A549 (cell line): ENCODE data around the gene DOC2B. TPM values are rescaled to one million over a fixed set of nuclear protein-coding genes. Genes with fewer than 3 reads are reported as not detected.

ENCODE experiments used
- ATAC-seq, 2 experiments: fragments of 200-7000 bp in 1 of 2; fragments of >200 bp in 1 of 2; cut with Nextera tagmentation in 1 of 2; cut with Tn5 transposase in 1 of 2; 3 replicates each; pipeline versions ENCODE4 v1.8.0 to v1.9.1; 2018 to 2020; ENCODE audit warnings: mild to moderate bottlenecking in 1 of 2, moderate library complexity in 1 of 2
- CTCF ChIA-PET: fragments of 300-600 bp; sonication (Branson Sonifier 250); formaldehyde crosslinking; extraction: SDS; loops from one replicate; lab custom pipeline; 2021; ENCODE audit warnings: antibody characterized with exemption, inconsistent platforms; lab: Yijun Ruan, JAX
- POLR2A ChIA-PET: fragments of 350-600 bp; formaldehyde crosslinking; extraction: SDS; loops from one replicate; lab custom pipeline; 2021; ENCODE audit warnings: antibody characterized with exemption, inconsistent platforms; lab: Yijun Ruan, JAX
- DNase-seq, 2 experiments: peaks; one replicate each; pipeline versions ENCODE4 v3.0.0 to v3.0.0-alpha.2; 2011 to 2016; ENCODE audit warnings: low read depth in 1 of 2, low spot score in 1 of 2
- FAIRE-seq: peaks from 2 replicates; lab custom pipeline; 2011; peaks lifted over from hg19 to GRCh38; lab: Jason Lieb, UNC
- H3K27ac ChIP-seq, 2 experiments: fragments of >200 bp; sonication (Bioruptor Twin); formaldehyde crosslinking; 3 replicates each; pipeline ENCODE4 v1.5.1; 2016 to 2017
- H3K4me1 ChIP-seq: fragments of >200 bp; sonication (Bioruptor Twin); formaldehyde crosslinking; 3 replicates; pipeline ENCODE4 v1.6.1; 2016
- H3K4me2 ChIP-seq: fragments of >200 bp; sonication (Bioruptor Twin); formaldehyde crosslinking; 3 replicates; pipeline ENCODE4 v1.6.1; 2016
- H3K4me3 ChIP-seq: fragments of >200 bp; sonication (Bioruptor Twin); formaldehyde crosslinking; 3 replicates; pipeline ENCODE4 v1.5.1; 2016
- H3K9me3 ChIP-seq: fragments of >200 bp; sonication (Bioruptor Twin); formaldehyde crosslinking; 3 replicates; pipeline ENCODE4 v1.6.1; 2016
- ATOH8 ChIP-seq: fragments of 250-450 bp; sonication (Bioruptor Pico); IDR thresholded peaks from 2 replicates; pipeline ENCODE4 v1.5.0; 2020; ENCODE audit warnings: low read depth, mild to moderate bottlenecking, moderate library complexity
- BHLHE40 ChIP-seq: IDR thresholded peaks from 2 replicates; pipeline ENCODE4 v1.6.1; 2012; ENCODE audit warnings: low read depth, low read length, inconsistent platforms
- CBX2 ChIP-seq: fragments of 200-600 bp; sonication (generic); IDR thresholded peaks from 2 replicates; pipeline ENCODE4 v1.6.1; 2016; ENCODE audit warnings: low read depth, mild to moderate bottlenecking, borderline replicate concordance
- CBX8 ChIP-seq: fragments of 200-600 bp; sonication (generic); IDR thresholded peaks from 2 replicates; pipeline ENCODE4 v1.6.1; 2016
- EHMT2 ChIP-seq: fragments of 200-600 bp; sonication (generic); IDR thresholded peaks from 2 replicates; pipeline ENCODE4 v1.6.1; 2016; ENCODE audit warnings: antibody characterized with exemption, low read depth, mild to moderate bottlenecking, moderate library complexity
- EP300 ChIP-seq, 2 experiments: fragments of >200 bp; sonication (Bioruptor Twin); formaldehyde crosslinking; IDR thresholded peaks; 2 replicates in 1 of 2; 3 replicates in 1 of 2; pipeline ENCODE4 v1.6.1; 2016 to 2017
- ESRRA ChIP-seq: fragments of 150-350 bp; IDR thresholded peaks from 2 replicates; pipeline ENCODE4 v1.6.1; 2014; ENCODE audit warnings: mild to moderate bottlenecking, low read length, borderline replicate concordance
- FOSB ChIP-seq: fragments of 250-450 bp; sonication (Bioruptor Pico); IDR thresholded peaks from 2 replicates; pipeline ENCODE4 v1.5.0; 2020; ENCODE audit warnings: mild to moderate bottlenecking, moderate library complexity
- FOSL2 ChIP-seq, 2 experiments: fragments of 450-650 bp in 1 of 2; fragments of >200 bp in 1 of 2; sonication (Bioruptor Twin) in 1 of 2; formaldehyde crosslinking; IDR thresholded peaks; 2 replicates each; pipeline versions ENCODE4 v1.5.0 to v1.6.1; 2016 to 2020; ENCODE audit warnings: mild to moderate bottlenecking in 1 of 2, moderate library complexity in 1 of 2
- HEYL ChIP-seq: fragments of 250-450 bp; sonication (Bioruptor Pico); IDR thresholded peaks from 2 replicates; pipeline ENCODE4 v1.8.0; 2021; ENCODE audit warnings: mild to moderate bottlenecking, moderate library complexity
- JUN ChIP-seq, 2 experiments: fragments of >200 bp; sonication (Bioruptor Twin); formaldehyde crosslinking; IDR thresholded peaks; 2 replicates in 1 of 2; 3 replicates in 1 of 2; pipeline ENCODE4 v1.6.1; 2016 to 2017
- KDM5A ChIP-seq: fragments of 200-600 bp; sonication (generic); IDR thresholded peaks from 2 replicates; pipeline ENCODE4 v1.6.1; 2016; ENCODE audit warnings: antibody characterized with exemption, mild to moderate bottlenecking
- MAFK ChIP-seq: fragments of 450-650 bp; IDR thresholded peaks from 2 replicates; pipeline ENCODE4 v1.6.1; 2014; ENCODE audit not compliant: partially characterized antibody
- RAD21 ChIP-seq, 2 experiments: fragments of >200 bp in 1 of 2; sonication (Bioruptor Twin) in 1 of 2; formaldehyde crosslinking in 1 of 2; IDR thresholded peaks in 1 of 2; conservative IDR thresholded peaks in 1 of 2; 2 replicates in 1 of 2; 3 replicates in 1 of 2; pipeline ENCODE4 v1.6.1; 2012 to 2018; ENCODE audit warnings: inconsistent platforms in 1 of 2
- SREBF2 ChIP-seq: fragments of 450-650 bp; IDR thresholded peaks from 2 replicates; pipeline ENCODE4 v1.6.1; 2014; ENCODE audit warnings: mild to moderate bottlenecking, moderate library complexity
- TFCP2L1 ChIP-seq: fragments of 250-450 bp; sonication (Bioruptor Pico); IDR thresholded peaks from 2 replicates; pipeline ENCODE4 v1.5.0; 2021; ENCODE audit warnings: mild to moderate bottlenecking
- ZFP36 ChIP-seq: fragments of 450-650 bp; IDR thresholded peaks from 2 replicates; pipeline ENCODE4 v1.6.1; 2014; ENCODE audit warnings: borderline replicate concordance; ENCODE audit not compliant: partially characterized antibody
- ZNF302 ChIP-seq: fragments of 250-450 bp; sonication (Bioruptor Pico); IDR thresholded peaks from 2 replicates; pipeline ENCODE4 v1.9.0; 2021; ENCODE audit warnings: inconsistent platforms, mild to moderate bottlenecking, moderate library complexity
- ZSCAN20 ChIP-seq: fragments of 250-450 bp; sonication (Bioruptor Pico); IDR thresholded peaks from 2 replicates; pipeline ENCODE4 v1.8.0; 2022; ENCODE audit warnings: mild to moderate bottlenecking, moderate library complexity
- WGBS: methylation state at CpG from one replicate; pipeline ENCODE4 v1.1.6; 2017; ENCODE audit errors: missing lambda C conversion rate; 5-methylcytosine and 5-hydroxymethylcytosine counted together
- polyA plus RNA-seq, 4 experiments: library from polyadenylated mRNA; depleted of rRNA in 3 of 4; stranded (reverse); fragments of >200 nt; fragmentation: RNase III in 1 of 4; extraction: RNeasy Plus Mini Kit Qiagen cat#74134 plus additional on column Dnase treatment in 1 of 4; gene quantifications; 2 replicates in 3 of 4; 3 replicates in 1 of 4; pipeline ENCODE4 v1.2.3, GENCODE V29; 2011 to 2017
- TF ChIP-seq, protein P1 (sequence below): fragments of 150-350 bp; IDR thresholded peaks from 2 replicates; pipeline ENCODE4 v1.6.1; 2014; ENCODE audit warnings: low read depth, mild to moderate bottlenecking, low read length

DOC2B gene
- polyA plus RNA-seq, 2 of the 4 experiments (the other 2 are of a cell fraction) = 0.27 to 1.6 TPM

DNA sequence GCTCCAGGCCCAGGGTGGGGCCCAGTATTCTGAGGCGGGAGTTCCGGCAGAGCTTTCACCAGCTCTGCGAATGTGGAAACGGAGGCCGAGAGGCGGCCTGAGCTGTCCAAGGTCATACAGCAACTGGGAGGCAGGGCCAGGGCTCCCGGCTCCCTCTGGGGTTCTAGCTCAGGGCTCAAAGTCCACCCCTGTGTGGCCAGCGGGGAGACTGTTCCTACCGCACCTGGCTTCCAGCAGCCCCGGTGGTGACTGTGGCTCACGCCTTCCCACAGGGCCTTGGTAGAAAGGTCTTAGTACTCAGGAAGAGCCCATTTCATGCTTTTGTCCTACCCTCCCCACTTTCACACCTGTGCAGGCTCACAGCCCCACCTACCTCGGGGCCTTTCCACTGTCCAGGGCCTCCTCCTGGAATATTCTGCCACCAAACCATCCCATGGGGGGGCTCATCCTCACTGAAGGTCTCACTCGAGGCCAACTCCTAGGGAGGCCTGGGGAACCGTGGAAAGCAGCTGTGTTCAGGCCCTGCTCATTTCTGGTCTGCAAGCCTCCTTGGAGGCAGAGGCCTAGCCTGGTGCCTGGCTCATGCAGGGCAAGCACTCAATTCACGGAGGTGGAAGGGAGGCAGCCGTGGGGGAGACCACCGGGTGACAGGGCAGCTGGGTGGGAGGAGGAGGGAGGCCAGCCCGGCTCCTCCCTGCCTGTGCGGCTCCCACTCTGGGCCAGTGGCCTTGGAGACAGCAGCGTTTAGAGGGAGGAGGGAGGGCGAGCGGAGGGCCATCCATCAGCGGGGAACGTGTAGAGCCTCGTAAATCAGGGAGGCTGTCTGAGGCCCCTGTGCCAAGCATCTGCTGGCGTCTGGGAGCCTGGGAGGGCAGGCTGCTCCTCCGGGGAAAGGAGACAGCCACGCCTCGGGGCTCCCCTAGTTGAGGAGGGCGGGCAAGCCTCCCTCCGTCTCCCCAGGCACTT is 12.7 kb upstream of the DOC2B start:
- POLR2A ChIA-PET = no interaction called here
- DNase-seq (no peak), FAIRE-seq (no peak), ATAC-seq (peak in 1 of 2 experiments; percentile 32; a peak in 3 of 6 replicates)
- no peak overlapping the region for H3K27ac ChIP-seq
- peaks cover 4% of the 10 kb centered on the region; the same call in 1 of the 3 replicates for H3K4me1 ChIP-seq
- 75% methylated on average over 31 of the region's 31 CpGs for WGBS
- no peak for TF ChIP-seq EP300 (IDR thresholded peaks at IDR 0.05)
- no peak for TF ChIP-seq CBX2
- no peak for TF ChIP-seq HEYL (CRISPR knock-in tag)
- no peak for TF ChIP-seq ATOH8 (CRISPR knock-in tag)
- TF ChIP-seq FOSB (CRISPR knock-in tag) = no peak
- CTCF ChIA-PET = interaction anchor here (0.8 kb wide), 1 partner anchor 12 kb away, joined by 3 read pairs; no protein-coding TSS in a partner anchor
- no peak overlapping the region for H3K4me3 ChIP-seq
- no peak overlapping the region for H3K4me2 ChIP-seq
- H3K9me3 ChIP-seq = no peaks in the 10 kb centered on the region

DNA sequence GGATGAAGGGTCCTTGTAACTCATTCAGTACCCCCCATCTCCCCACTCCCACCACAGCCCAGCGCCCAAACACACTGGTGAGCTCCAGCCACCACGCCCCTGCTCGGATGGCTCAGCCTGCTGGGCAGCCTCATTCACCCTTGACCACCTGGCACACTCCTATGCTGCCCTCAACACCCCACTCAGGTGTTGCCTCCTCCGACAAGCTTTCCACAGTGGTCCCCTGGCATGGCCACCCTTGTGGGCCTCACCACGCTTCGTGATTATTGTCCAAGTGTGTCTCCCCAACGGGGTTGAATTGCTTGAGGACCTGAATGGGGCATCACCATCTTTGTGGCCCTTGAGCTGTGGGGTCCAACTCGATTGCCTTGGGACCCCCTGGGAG is 12.0 kb upstream of the DOC2B start:
- no peak for TF ChIP-seq MAFK
- no peak for TF ChIP-seq CBX8
- no peak for TF ChIP-seq FOSL2 (IDR thresholded peaks at IDR 0.05)
- TF ChIP-seq FOSL2 (CRISPR knock-in tag; IDR thresholded peaks at IDR 0.05) = no peak
- TF ChIP-seq KDM5A = no peak
- no peak for TF ChIP-seq RAD21 (conservative IDR thresholded peaks at IDR 0.05 in 1 of 2, IDR thresholded peaks at IDR 0.05 in 1 of 2)
- DNase-seq (no peak), ATAC-seq (no peak), FAIRE-seq (no peak)
- ChIA-PET CTCF (interaction anchor here (0.8 kb wide), 1 partner anchor 13 kb away, joined by 3 read pairs; no protein-coding TSS in a partner anchor), POLR2A (no interaction called here)
- no peak overlapping the region for H3K4me2 ChIP-seq
- no peaks in the 10 kb centered on the region for H3K9me3 ChIP-seq
- WGBS = 94% methylated on average over 7 of the region's 8 CpGs
- H3K4me3 ChIP-seq = no peak overlapping the region
- peaks cover 4% of the 10 kb centered on the region; the same call in 1 of the 3 replicates for H3K4me1 ChIP-seq
- H3K27ac ChIP-seq = no peak overlapping the region

GRCh38 chr17:192666-193425 is 11.4 kb upstream of the DOC2B start:
- Histone ChIP-seq H3K27ac (no peak overlapping the region), H3K4me1 (peaks cover 4% of the 10 kb centered on the region; the same call in 1 of the 3 replicates), H3K4me3 (no peak overlapping the region), H3K9me3 (no peaks in the 10 kb centered on the region), H3K4me2 (no peak overlapping the region)
- POLR2A ChIA-PET = no interaction called here
- CTCF ChIA-PET = no interaction called here
- no peak for FAIRE-seq
- TF ChIP-seq BHLHE40 = no peak
- TF ChIP-seq CBX2 = no peak
- TF ChIP-seq ZNF302 (CRISPR knock-in tag) = no peak
- no peak for TF ChIP-seq ZSCAN20 (CRISPR knock-in tag)
- TF ChIP-seq ESRRA = no peak
- 74% methylated on average over 14 of the region's 21 CpGs for WGBS
- ATAC-seq = no peak
- no peak for DNase-seq

GRCh38 chr17:189444-189843 is 8.0 kb upstream of the DOC2B start:
- Histone ChIP-seq H3K4me3 (no peak overlapping the region), H3K27ac (no peak overlapping the region), H3K4me1 (peaks cover 4% of the 10 kb centered on the region; the same call in 1 of the 3 replicates), H3K9me3 (no peaks in the 10 kb centered on the region), H3K4me2 (no peak overlapping the region)
- POLR2A ChIA-PET = no interaction called here
- CTCF ChIA-PET = interaction anchor here (1.4 to 2.8 kb wide), 5 partner anchors 11 to 807 kb away, joined by 3 to 7 read pairs (median 5); partner anchors contain the start of gene TIMM22
- WGBS = 71% methylated on average over 7 of the region's 7 CpGs
- FAIRE-seq (no peak), DNase-seq (no peak)
- no peak for TF ChIP-seq TFCP2L1 (CRISPR knock-in tag)
- TF ChIP-seq JUN (IDR thresholded peaks at IDR 0.05) = no peak
- TF ChIP-seq EP300 (IDR thresholded peaks at IDR 0.05) = no peak
- TF ChIP-seq CBX2 = no peak
- no peak for TF ChIP-seq SREBF2
- no peak for TF ChIP-seq EHMT2
- TF ChIP-seq ZFP36 = no peak
- TF ChIP-seq, protein P1, sequence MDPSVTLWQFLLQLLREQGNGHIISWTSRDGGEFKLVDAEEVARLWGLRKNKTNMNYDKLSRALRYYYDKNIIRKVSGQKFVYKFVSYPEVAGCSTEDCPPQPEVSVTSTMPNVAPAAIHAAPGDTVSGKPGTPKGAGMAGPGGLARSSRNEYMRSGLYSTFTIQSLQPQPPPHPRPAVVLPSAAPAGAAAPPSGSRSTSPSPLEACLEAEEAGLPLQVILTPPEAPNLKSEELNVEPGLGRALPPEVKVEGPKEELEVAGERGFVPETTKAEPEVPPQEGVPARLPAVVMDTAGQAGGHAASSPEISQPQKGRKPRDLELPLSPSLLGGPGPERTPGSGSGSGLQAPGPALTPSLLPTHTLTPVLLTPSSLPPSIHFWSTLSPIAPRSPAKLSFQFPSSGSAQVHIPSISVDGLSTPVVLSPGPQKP = no peak
- TF ChIP-seq, all 56 proteins: peak for 0
- no peak for ATAC-seq
